H54 (cell line): Measurements from ENCODE around the gene CEP131.

Source experiments
- DNase-seq: peaks from one replicate; pipeline ENCODE4 v3.0.0; 2011; ENCODE audit warnings: low spot score, mixed read lengths; ENCODE audit not compliant: insufficient read length
- FAIRE-seq: peaks from 3 replicates; lab custom pipeline; 2011; peaks lifted over from hg19 to GRCh38; lab: Jason Lieb, UNC
- POLR2A ChIP-seq: IDR thresholded peaks from 2 replicates; pipeline ENCODE4 v1.6.1; 2011; ENCODE audit warnings: low read depth, mild to moderate bottlenecking, low read length

CEP131 gene

GRCh38 chr17:81144423-81144781, 78.4 kb downstream of the CEP131 start:
- FAIRE-seq = no peak
- no peak for TF ChIP-seq POLR2A
- no peak for DNase-seq

GRCh38 chr17:81143717-81144422, 78.9 kb downstream of the CEP131 start:
- TF ChIP-seq POLR2A = no peak
- no peak for FAIRE-seq

GRCh38 chr17:81143200-81143527, 79.6 kb downstream of the CEP131 start:
- DNase-seq (no peak), FAIRE-seq (no peak)
- no peak for TF ChIP-seq POLR2A

More at GRCh38 chr17:81143717-81144422, 78.9 kb downstream of the CEP131 start:
- no peak for DNase-seq

- DNase-seq (peak; percentile 80), FAIRE-seq (no peak)
- TF ChIP-seq POLR2A = 0 out of 2 replicates have a peak, but pooled peaks have one; percentile 18
Measured at GRCh38 chr17:81142301-81143199, 80.2 kb downstream of the CEP131 start.

GRCh38 chr17:81140695-81141094, 82.1 kb downstream of the CEP131 start:
- FAIRE-seq = no peak
- DNase-seq = no peak
- TF ChIP-seq POLR2A = no peak

- no peak for DNase-seq
- TF ChIP-seq POLR2A = no peak
Measured at GRCh38 chr17:81140018-81140417, 82.7 kb downstream of the CEP131 start.

More at GRCh38 chr17:81140018-81140417, 82.7 kb downstream of the CEP131 start:
- no peak for FAIRE-seq
